GM23338 (cell line): ENCODE results near the gene RNF225. TPM values are rescaled to one million over a fixed set of nuclear protein-coding genes. Genes with fewer than 3 reads are reported as not detected.

ENCODE experiments used
- ATAC-seq: fragments of 200-7000 bp; cut with Tn5 transposase; 3 replicates; pipeline ENCODE4 v1.9.1; 2020
- DNase-seq: peaks from one replicate; pipeline ENCODE4 v3.0.0-alpha.2; 2015; ENCODE audit warnings: low spot score
- H2AFZ ChIP-seq: fragments of 200-600 bp; sonication (generic); 2 replicates; pipeline ENCODE4 v1.8.0; 2016; ENCODE audit warnings: antibody characterized with exemption, mild to moderate bottlenecking, moderate library complexity
- H3F3A ChIP-seq: fragments of 200-600 bp; sonication (generic); replicated peaks from 2 replicates; pipeline ENCODE4 v1.8.0; 2017; ENCODE audit warnings: antibody characterized with exemption, mixed run types, low read depth
- H3K27ac ChIP-seq: fragments of 200-600 bp; sonication (generic); 2 replicates; pipeline ENCODE4 v1.6.1; 2016; ENCODE audit warnings: low read depth
- H3K27me3 ChIP-seq: fragments of 200-600 bp; sonication (generic); 2 replicates; pipeline ENCODE4 v1.8.0; 2016; ENCODE audit warnings: mild to moderate bottlenecking, mixed run types, moderate library complexity; ENCODE audit not compliant: insufficient read depth
- H3K36me3 ChIP-seq: fragments of 200-600 bp; sonication (generic); 2 replicates; pipeline ENCODE4 v1.8.0; 2016; ENCODE audit warnings: mild to moderate bottlenecking; ENCODE audit not compliant: insufficient read depth
- H3K4me1 ChIP-seq: fragments of 200-600 bp; sonication (generic); 2 replicates; pipeline ENCODE4 v1.8.0; 2016; ENCODE audit warnings: mild to moderate bottlenecking, moderate library complexity; ENCODE audit not compliant: insufficient read depth
- H3K4me2 ChIP-seq: fragments of 200-600 bp; sonication (generic); 2 replicates; pipeline ENCODE4 v1.7.1; 2017; ENCODE audit warnings: mixed run types
- H3K4me3 ChIP-seq: fragments of 200-600 bp; sonication (generic); 2 replicates; pipeline ENCODE4 v1.6.1; 2016; ENCODE audit warnings: mixed run types
- H3K79me2 ChIP-seq: fragments of 200-600 bp; sonication (generic); replicated peaks from 2 replicates; pipeline ENCODE4 v1.8.0; 2017; ENCODE audit warnings: mild to moderate bottlenecking; ENCODE audit not compliant: insufficient read depth
- H3K9me2 ChIP-seq: fragments of 200-600 bp; sonication (generic); 2 replicates; pipeline ENCODE4 v1.8.0; 2017; ENCODE audit not compliant: insufficient read depth
- H4K20me1 ChIP-seq: fragments of 200-600 bp; sonication (generic); replicated peaks from 2 replicates; pipeline ENCODE4 v1.8.0; 2017; ENCODE audit warnings: mild to moderate bottlenecking; ENCODE audit not compliant: insufficient read depth
- H3K27ac Mint-ChIP-seq: 2 replicates; pipeline ENCODE4 v1.8.0; 2020; ENCODE audit warnings: inconsistent platforms, mild to moderate bottlenecking, moderate library complexity, mixed read lengths
- H3K27me3 Mint-ChIP-seq: 3 replicates; pipeline ENCODE4 v1.8.0; 2022; ENCODE audit warnings: low read depth, mild to moderate bottlenecking, moderate library complexity, mixed read lengths, inconsistent platforms; ENCODE audit not compliant: insufficient read depth, poor library complexity
- H3K36me3 Mint-ChIP-seq: 3 replicates; pipeline ENCODE4 v1.8.0; 2021; ENCODE audit warnings: low read depth, mild to moderate bottlenecking, inconsistent platforms, moderate library complexity, mixed read lengths
- H3K4me1 Mint-ChIP-seq: 3 replicates; pipeline ENCODE4 v1.8.0; 2020; ENCODE audit warnings: mild to moderate bottlenecking, inconsistent platforms, mixed read lengths
- H3K4me3 Mint-ChIP-seq: 3 replicates; pipeline ENCODE4 v1.8.0; 2021; ENCODE audit warnings: moderate library complexity, mild to moderate bottlenecking, inconsistent platforms, mixed read lengths
- H3K9me3 Mint-ChIP-seq: 3 replicates; pipeline ENCODE4 v1.8.0; 2020; ENCODE audit warnings: moderate library complexity, mild to moderate bottlenecking, inconsistent platforms, mixed read lengths
- CTCF ChIP-seq, 2 experiments: fragments of 200-600 bp in 1 of 2; sonication (generic) in 1 of 2; conservative IDR thresholded peaks; 2 replicates each; pipeline versions ENCODE4 v1.5.1 to v1.6.1; 2016 to 2017; ENCODE audit warnings: antibody characterized with exemption in 2 of 2, low read depth in 2 of 2, mild to moderate bottlenecking in 2 of 2, moderate library complexity in 1 of 2
- EZH2 ChIP-seq: fragments of 200-600 bp; sonication (generic); IDR thresholded peaks from one replicate; pipeline ENCODE4 v1.8.0; 2017; ENCODE audit warnings: antibody characterized with exemption, mild to moderate bottlenecking, low read depth; ENCODE audit not compliant: unreplicated experiment
- EZH2phosphoT487 ChIP-seq: fragments of 200-600 bp; sonication (generic); IDR thresholded peaks from one replicate; pipeline ENCODE4 v1.8.1; 2018; ENCODE audit warnings: antibody characterized with exemption; ENCODE audit not compliant: unreplicated experiment
- NANOG ChIP-seq: IDR thresholded peaks from 2 replicates; pipeline ENCODE4 v1.6.1; 2016; ENCODE audit warnings: antibody characterized with exemption, borderline replicate concordance
- POLR2AphosphoS5 ChIP-seq: IDR thresholded peaks from 2 replicates; pipeline ENCODE4 v1.6.1; 2016; ENCODE audit warnings: antibody characterized with exemption, low read depth
- STAT1 ChIP-seq: IDR thresholded peaks from one replicate; pipeline ENCODE4 v1.6.1; 2016; ENCODE audit warnings: antibody characterized with exemption; ENCODE audit not compliant: unreplicated experiment
- ZNF114 ChIP-seq: fragments of 250-450 bp; sonication (Bioruptor Pico); IDR thresholded peaks from 2 replicates; pipeline ENCODE4 v1.5.0; 2020; ENCODE audit warnings: mild to moderate bottlenecking, moderate library complexity
- ZNF331 ChIP-seq: fragments of 250-450 bp; sonication (Bioruptor Pico); IDR thresholded peaks from 2 replicates; pipeline ENCODE4 v1.5.0; 2020; ENCODE audit warnings: low read depth, mild to moderate bottlenecking, moderate library complexity
- polyA plus RNA-seq: library from polyadenylated mRNA; unstranded; fragments of >200 nt; fragmentation: Nextera tagmentation; extraction: Ambion mirVana; gene quantifications from 2 replicates; pipeline ENCODE4 v1.2.1, GENCODE V29; 2016
- total RNA-seq: library from RNA; depleted of rRNA; stranded (reverse); fragments of >200 nt; shearing (Covaris generic); gene quantifications from 2 replicates; pipeline ENCODE4 v1.2.3, GENCODE V29; 2014
- TF ChIP-seq, protein P1 (sequence below): fragments of 250-450 bp; sonication (Bioruptor Pico); IDR thresholded peaks from 2 replicates; pipeline ENCODE4 v1.5.0; 2020; ENCODE audit warnings: mild to moderate bottlenecking, moderate library complexity

The RNF225 gene
- total and polyA plus RNA-seq, 2 experiments from 2014 or later, result 0.87 TPM; not detected in 1

- TF ChIP-seq, protein P1, sequence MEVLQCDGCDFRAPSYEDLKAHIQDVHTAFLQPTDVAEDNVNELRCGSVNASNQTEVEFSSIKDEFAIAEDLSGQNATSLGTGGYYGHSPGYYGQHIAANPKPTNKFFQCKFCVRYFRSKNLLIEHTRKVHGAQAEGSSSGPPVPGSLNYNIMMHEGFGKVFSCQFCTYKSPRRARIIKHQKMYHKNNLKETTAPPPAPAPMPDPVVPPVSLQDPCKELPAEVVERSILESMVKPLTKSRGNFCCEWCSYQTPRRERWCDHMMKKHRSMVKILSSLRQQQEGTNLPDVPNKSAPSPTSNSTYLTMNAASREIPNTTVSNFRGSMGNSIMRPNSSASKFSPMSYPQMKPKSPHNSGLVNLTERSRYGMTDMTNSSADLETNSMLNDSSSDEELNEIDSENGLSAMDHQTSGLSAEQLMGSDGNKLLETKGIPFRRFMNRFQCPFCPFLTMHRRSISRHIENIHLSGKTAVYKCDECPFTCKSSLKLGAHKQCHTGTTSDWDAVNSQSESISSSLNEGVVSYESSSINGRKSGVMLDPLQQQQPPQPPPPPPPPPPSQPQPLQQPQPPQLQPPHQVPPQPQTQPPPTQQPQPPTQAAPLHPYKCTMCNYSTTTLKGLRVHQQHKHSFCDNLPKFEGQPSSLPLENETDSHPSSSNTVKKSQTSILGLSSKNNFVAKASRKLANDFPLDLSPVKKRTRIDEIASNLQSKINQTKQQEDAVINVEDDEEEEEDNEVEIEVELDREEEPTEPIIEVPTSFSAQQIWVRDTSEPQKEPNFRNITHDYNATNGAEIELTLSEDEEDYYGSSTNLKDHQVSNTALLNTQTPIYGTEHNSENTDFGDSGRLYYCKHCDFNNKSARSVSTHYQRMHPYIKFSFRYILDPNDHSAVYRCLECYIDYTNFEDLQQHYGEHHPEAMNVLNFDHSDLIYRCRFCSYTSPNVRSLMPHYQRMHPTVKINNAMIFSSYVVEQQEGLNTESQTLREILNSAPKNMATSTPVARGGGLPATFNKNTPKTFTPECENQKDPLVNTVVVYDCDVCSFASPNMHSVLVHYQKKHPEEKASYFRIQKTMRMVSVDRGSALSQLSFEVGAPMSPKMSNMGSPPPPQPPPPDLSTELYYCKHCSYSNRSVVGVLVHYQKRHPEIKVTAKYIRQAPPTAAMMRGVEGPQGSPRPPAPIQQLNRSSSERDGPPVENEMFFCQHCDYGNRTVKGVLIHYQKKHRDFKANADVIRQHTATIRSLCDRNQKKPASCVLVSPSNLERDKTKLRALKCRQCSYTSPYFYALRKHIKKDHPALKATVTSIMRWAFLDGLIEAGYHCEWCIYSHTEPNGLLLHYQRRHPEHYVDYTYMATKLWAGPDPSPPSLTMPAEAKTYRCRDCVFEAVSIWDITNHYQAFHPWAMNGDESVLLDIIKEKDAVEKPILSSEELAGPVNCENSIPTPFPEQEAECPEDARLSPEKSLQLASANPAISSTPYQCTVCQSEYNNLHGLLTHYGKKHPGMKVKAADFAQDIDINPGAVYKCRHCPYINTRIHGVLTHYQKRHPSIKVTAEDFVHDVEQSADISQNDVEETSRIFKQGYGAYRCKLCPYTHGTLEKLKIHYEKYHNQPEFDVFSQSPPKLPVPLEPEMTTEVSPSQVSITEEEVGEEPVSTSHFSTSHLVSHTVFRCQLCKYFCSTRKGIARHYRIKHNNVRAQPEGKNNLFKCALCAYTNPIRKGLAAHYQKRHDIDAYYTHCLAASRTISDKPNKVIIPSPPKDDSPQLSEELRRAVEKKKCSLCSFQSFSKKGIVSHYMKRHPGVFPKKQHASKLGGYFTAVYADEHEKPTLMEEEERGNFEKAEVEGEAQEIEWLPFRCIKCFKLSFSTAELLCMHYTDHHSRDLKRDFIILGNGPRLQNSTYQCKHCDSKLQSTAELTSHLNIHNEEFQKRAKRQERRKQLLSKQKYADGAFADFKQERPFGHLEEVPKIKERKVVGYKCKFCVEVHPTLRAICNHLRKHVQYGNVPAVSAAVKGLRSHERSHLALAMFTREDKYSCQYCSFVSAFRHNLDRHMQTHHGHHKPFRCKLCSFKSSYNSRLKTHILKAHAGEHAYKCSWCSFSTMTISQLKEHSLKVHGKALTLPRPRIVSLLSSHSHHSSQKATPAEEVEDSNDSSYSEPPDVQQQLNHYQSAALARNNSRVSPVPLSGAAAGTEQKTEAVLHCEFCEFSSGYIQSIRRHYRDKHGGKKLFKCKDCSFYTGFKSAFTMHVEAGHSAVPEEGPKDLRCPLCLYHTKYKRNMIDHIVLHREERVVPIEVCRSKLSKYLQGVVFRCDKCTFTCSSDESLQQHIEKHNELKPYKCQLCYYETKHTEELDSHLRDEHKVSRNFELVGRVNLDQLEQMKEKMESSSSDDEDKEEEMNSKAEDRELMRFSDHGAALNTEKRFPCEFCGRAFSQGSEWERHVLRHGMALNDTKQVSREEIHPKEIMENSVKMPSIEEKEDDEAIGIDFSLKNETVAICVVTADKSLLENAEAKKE (CRISPR knock-in tag), result no peak
- TF ChIP-seq NANOG, result no peak
- no peak for TF ChIP-seq EZH2phosphoT487
- TF ChIP-seq POLR2AphosphoS5, result no peak
- no peak for TF ChIP-seq EZH2
- TF ChIP-seq STAT1, result no peak
- no peak for TF ChIP-seq ZNF331 (CRISPR knock-in tag)
Measured at GRCh38 chr19:58388175-58388526, 7.3 kb upstream of the RNF225 start (continued).

- peaks cover 21% of the 10 kb centered on the region for H3K4me1 Mint-ChIP-seq
- Histone ChIP-seq H3K9me2 (no peaks in the 10 kb centered on the region), H3K4me3 (no peak overlapping the region), H3K4me1 (peaks cover 8% of the 10 kb centered on the region), H3K27me3 (peaks cover 16% of the 10 kb centered on the region), H3K79me2 (peaks cover 39% of the 10 kb centered on the region), H3K36me3 (peaks cover 46% of the 10 kb centered on the region), H3F3A (peaks cover 70% of the 10 kb centered on the region), H3K27ac (no peak overlapping the region), H3K4me2 (no peak overlapping the region), H4K20me1 (peaks cover 35% of the 10 kb centered on the region), H2AFZ (no peak overlapping the region)
- no peak overlapping the region; the same call in 2 of the 3 replicates for H3K4me3 Mint-ChIP-seq
- TF ChIP-seq ZNF114 (CRISPR knock-in tag), result no peak
- no peak for TF ChIP-seq CTCF (conservative IDR thresholded peaks at IDR 0.05; ENCODE audit: low read depth in 2 of 2)
- no peak for TF ChIP-seq EZH2phosphoT487
- ATAC-seq, result no peak
- peaks cover 22% of the 10 kb centered on the region for H3K27me3 Mint-ChIP-seq
- H3K27ac Mint-ChIP-seq, result no peak overlapping the region
- DNase-seq, result no peak
- H3K9me3 Mint-ChIP-seq, result no peaks in the 10 kb centered on the region
- H3K36me3 Mint-ChIP-seq, result peaks cover 70% of the 10 kb centered on the region
Measured at GRCh38 chr19:58392945-58393724, 2.3 kb upstream of the RNF225 start.
